K562 (cell line): Measurements from ENCODE around the gene PCYT1A. TPM values are rescaled to one million over a fixed set of nuclear protein-coding genes. Genes with fewer than 3 reads are reported as not detected.
A peak's percentile ranks its signal among the peaks of the same experiment; 100 is the strongest.

Source experiments
- CCAR2 ChIP-seq: fragments of 200-400 bp; formaldehyde crosslinking; IDR thresholded peaks from 2 replicates; pipeline ENCODE4 v1.6.1; 2017; ENCODE audit warnings: mild to moderate bottlenecking, low read depth, low read length
- CGGBP1 ChIP-seq: fragments of 250-450 bp; sonication (Bioruptor Pico); IDR thresholded peaks from 2 replicates; pipeline ENCODE4 v1.9.0; 2021; ENCODE audit warnings: mild to moderate bottlenecking
- CTCF ChIP-seq, 3 experiments: IDR thresholded peaks in 2 of 3; conservative IDR thresholded peaks in 1 of 3; 2 replicates each; pipeline ENCODE4 v1.5.1; 2011 to 2012; ENCODE audit warnings: low read length in 3 of 3, mild to moderate bottlenecking in 3 of 3, control low read depth in 2 of 3, improper control_type of control experiment in 1 of 3, inconsistent platforms in 1 of 3, low read depth in 1 of 3, mixed read lengths in 1 of 3, moderate library complexity in 1 of 3; ENCODE audit not compliant: insufficient read depth in 2 of 3
- E2F3 ChIP-seq: fragments of 250-450 bp; sonication (Bioruptor Pico); IDR thresholded peaks from 2 replicates; pipeline ENCODE4 v1.4.0; 2020; ENCODE audit warnings: mild to moderate bottlenecking
- E2F4 ChIP-seq: sonication (generic); formaldehyde crosslinking; IDR thresholded peaks from 2 replicates; pipeline ENCODE4 v1.8.0; 2022; ENCODE audit warnings: mild to moderate bottlenecking, low read depth, missing genetic modification reagents
- ESRRB ChIP-seq: fragments of 250-450 bp; sonication (Bioruptor Pico); IDR thresholded peaks from 2 replicates; pipeline ENCODE4 v1.5.0; 2020; ENCODE audit warnings: mild to moderate bottlenecking, moderate library complexity, borderline replicate concordance
- NR3C1 ChIP-seq: sonication (generic); formaldehyde crosslinking; IDR thresholded peaks from 2 replicates; pipeline ENCODE4 v1.8.1; 2022; ENCODE audit warnings: missing genetic modification reagents
- NUFIP1 ChIP-seq: fragments of 450-650 bp; IDR thresholded peaks from 2 replicates; pipeline ENCODE4 v1.6.1; 2018; ENCODE audit not compliant: partially characterized antibody
- PREB ChIP-seq: sonication (generic); formaldehyde crosslinking; IDR thresholded peaks from 2 replicates; pipeline ENCODE4 v1.8.1; 2023; ENCODE audit warnings: mild to moderate bottlenecking, missing genetic modification reagents
- PRPF4 ChIP-seq: fragments of 200-400 bp; formaldehyde crosslinking; IDR thresholded peaks from one replicate; pipeline ENCODE4 v1.6.1; 2017; ENCODE audit warnings: low read length, low read depth, mild to moderate bottlenecking; ENCODE audit not compliant: insufficient read depth, poor library complexity, severe bottlenecking
- RFX5 ChIP-seq: IDR thresholded peaks from 2 replicates; pipeline ENCODE4 v1.6.1; 2011; ENCODE audit warnings: low read depth, mild to moderate bottlenecking, improper control_type of control experiment, low read length
- RNF219 ChIP-seq: fragments of 250-450 bp; sonication (Bioruptor Pico); IDR thresholded peaks from 2 replicates; pipeline ENCODE4 v1.5.0; 2022; ENCODE audit warnings: mild to moderate bottlenecking
- SMARCE1 ChIP-seq: fragments of 450-650 bp; IDR thresholded peaks from 2 replicates; pipeline ENCODE4 v1.7.1; 2016; ENCODE audit warnings: mild to moderate bottlenecking
- SP2 ChIP-seq: IDR thresholded peaks from 2 replicates; pipeline ENCODE4 v1.6.1; 2011; ENCODE audit warnings: mild to moderate bottlenecking, low read depth, low read length, moderate library complexity; ENCODE audit not compliant: poor library complexity, severe bottlenecking; ENCODE audit errors: extremely low read depth
- SRSF3 ChIP-seq: fragments of 200-400 bp; formaldehyde crosslinking; IDR thresholded peaks from 2 replicates; pipeline ENCODE4 v1.6.1; 2016; ENCODE audit warnings: mild to moderate bottlenecking, low read length, moderate library complexity; ENCODE audit not compliant: insufficient read depth
- SUPT5H ChIP-seq: fragments of 450-650 bp; IDR thresholded peaks from 2 replicates; pipeline ENCODE4 v1.6.1; 2016
- TCF7L2 ChIP-seq: fragments of 150-350 bp; IDR thresholded peaks from 2 replicates; pipeline ENCODE4 v1.6.1; 2016; ENCODE audit warnings: low read depth, mild to moderate bottlenecking, low read length, moderate library complexity
- TEAD2 ChIP-seq: fragments of 450-650 bp; IDR thresholded peaks from 2 replicates; pipeline ENCODE4 v1.6.1; 2016; ENCODE audit warnings: missing genetic modification characterization, control low read depth, missing compliant biosample characterization
- ZNF589 ChIP-seq: fragments of 200-800 bp; sonication (Bioruptor generic); IDR thresholded peaks from 2 replicates; pipeline ENCODE4 v1.6.1; 2016; ENCODE audit warnings: low read depth, missing genetic modification characterization, missing compliant biosample characterization
- polyA plus RNA-seq, 8 experiments: library from polyadenylated mRNA; depleted of rRNA in 4 of 8; stranded (reverse) in 5 of 8; unstranded in 3 of 8; fragments of >200 nt; fragmentation: Nextera tagmentation in 2 of 8; fragmentation: Illumina TruSeq in 1 of 8; extraction: Ambion mirVana in 2 of 8; extraction: Trizol in 1 of 8; gene quantifications; 2 replicates each; pipeline versions ENCODE4 v1.2.1 to v1.2.3, GENCODE V29; 2011 to 2014; ENCODE audit warnings: inconsistent platforms in 1 of 8, missing spikeins in 1 of 8
- total RNA-seq, 7 experiments: library from RNA; depleted of rRNA in 6 of 7; stranded (reverse); fragments of >200 nt in 6 of 7; fragmentation: Illumina TruSeq in 2 of 7; extraction: Trizol in 2 of 7; gene quantifications; 2 replicates each; pipeline versions ENCODE4 v1.2.1 to v1.2.3, GENCODE V29; 2011 to 2021; ENCODE audit warnings: low replicate concordance in 1 of 7

Gene PCYT1A
- total and polyA plus RNA-seq, 9 of the 15 experiments (the other 6 are each of a cell fraction or from before 2014, with no cell fraction given): 13.4 to 62.8 (median 49.4) TPM

- TF ChIP-seq PREB (CRISPR knock-in tag) (no peak), PRPF4 (no peak), E2F3 (CRISPR knock-in tag) (peak; percentile 92), SRSF3 (no peak), CGGBP1 (0 out of 2 replicates have a peak, but pooled peaks have one; percentile 7), SMARCE1 (0 out of 2 replicates have a peak, but pooled peaks have one; percentile 42), NR3C1 (CRISPR knock-in tag) (peak; percentile 70; the same call in 1 of the 2 replicates), SUPT5H (peak; percentile 90), SP2 (no peak), RFX5 (no peak), E2F4 (CRISPR knock-in tag) (no peak), RNF219 (no peak), ZNF589 (CRISPR knock-in tag) (no peak), NUFIP1 (no peak), TCF7L2 (no peak), ESRRB (CRISPR knock-in tag) (no peak), CTCF (IDR thresholded peaks at IDR 0.05 in 2 of 3, conservative IDR thresholded peaks at IDR 0.05 in 1 of 3; ENCODE audit: insufficient read depth in 2 of 3, low read depth in 1 of 3, low read length in 3 of 3) (peak in 2 of 3 experiments; percentile 22 to 38; a peak in 2 of 6 replicates), TEAD2 (tag) (no peak), CCAR2 (no peak)
Measured at GRCh38 chr3:196317687-196318467, 30.4 kb upstream of the PCYT1A start, which contains the start of gene DYNLT2B (continued).
